GM23338 (cell line): ENCODE data around the gene BCAR3. TPM values are rescaled to one million over a fixed set of nuclear protein-coding genes. Genes with fewer than 3 reads are reported as not detected.
A peak's percentile ranks its signal among the peaks of the same experiment; 100 is the strongest.

Experiments
- ATAC-seq: fragments of 200-7000 bp; cut with Tn5 transposase; 3 replicates; pipeline ENCODE4 v1.9.1; 2020
- DNase-seq: peaks from one replicate; pipeline ENCODE4 v3.0.0-alpha.2; 2015; ENCODE audit warnings: low spot score
- H2AFZ ChIP-seq: fragments of 200-600 bp; sonication (generic); 2 replicates; pipeline ENCODE4 v1.8.0; 2016; ENCODE audit warnings: antibody characterized with exemption, mild to moderate bottlenecking, moderate library complexity
- H3F3A ChIP-seq: fragments of 200-600 bp; sonication (generic); replicated peaks from 2 replicates; pipeline ENCODE4 v1.8.0; 2017; ENCODE audit warnings: antibody characterized with exemption, mixed run types, low read depth
- H3K27ac ChIP-seq: fragments of 200-600 bp; sonication (generic); 2 replicates; pipeline ENCODE4 v1.6.1; 2016; ENCODE audit warnings: low read depth
- H3K27me3 ChIP-seq: fragments of 200-600 bp; sonication (generic); 2 replicates; pipeline ENCODE4 v1.8.0; 2016; ENCODE audit warnings: mild to moderate bottlenecking, mixed run types, moderate library complexity; ENCODE audit not compliant: insufficient read depth
- H3K36me3 ChIP-seq: fragments of 200-600 bp; sonication (generic); 2 replicates; pipeline ENCODE4 v1.8.0; 2016; ENCODE audit warnings: mild to moderate bottlenecking; ENCODE audit not compliant: insufficient read depth
- H3K4me1 ChIP-seq: fragments of 200-600 bp; sonication (generic); 2 replicates; pipeline ENCODE4 v1.8.0; 2016; ENCODE audit warnings: mild to moderate bottlenecking, moderate library complexity; ENCODE audit not compliant: insufficient read depth
- H3K4me2 ChIP-seq: fragments of 200-600 bp; sonication (generic); 2 replicates; pipeline ENCODE4 v1.7.1; 2017; ENCODE audit warnings: mixed run types
- H3K4me3 ChIP-seq: fragments of 200-600 bp; sonication (generic); 2 replicates; pipeline ENCODE4 v1.6.1; 2016; ENCODE audit warnings: mixed run types
- H3K79me2 ChIP-seq: fragments of 200-600 bp; sonication (generic); replicated peaks from 2 replicates; pipeline ENCODE4 v1.8.0; 2017; ENCODE audit warnings: mild to moderate bottlenecking; ENCODE audit not compliant: insufficient read depth
- H3K9me2 ChIP-seq: fragments of 200-600 bp; sonication (generic); 2 replicates; pipeline ENCODE4 v1.8.0; 2017; ENCODE audit not compliant: insufficient read depth
- H4K20me1 ChIP-seq: fragments of 200-600 bp; sonication (generic); replicated peaks from 2 replicates; pipeline ENCODE4 v1.8.0; 2017; ENCODE audit warnings: mild to moderate bottlenecking; ENCODE audit not compliant: insufficient read depth
- H3K27ac Mint-ChIP-seq: 2 replicates; pipeline ENCODE4 v1.8.0; 2020; ENCODE audit warnings: inconsistent platforms, mild to moderate bottlenecking, moderate library complexity, mixed read lengths
- H3K27me3 Mint-ChIP-seq: 3 replicates; pipeline ENCODE4 v1.8.0; 2022; ENCODE audit warnings: low read depth, mild to moderate bottlenecking, moderate library complexity, mixed read lengths, inconsistent platforms; ENCODE audit not compliant: insufficient read depth, poor library complexity
- H3K36me3 Mint-ChIP-seq: 3 replicates; pipeline ENCODE4 v1.8.0; 2021; ENCODE audit warnings: low read depth, mild to moderate bottlenecking, inconsistent platforms, moderate library complexity, mixed read lengths
- H3K4me1 Mint-ChIP-seq: 3 replicates; pipeline ENCODE4 v1.8.0; 2020; ENCODE audit warnings: mild to moderate bottlenecking, inconsistent platforms, mixed read lengths
- H3K4me3 Mint-ChIP-seq: 3 replicates; pipeline ENCODE4 v1.8.0; 2021; ENCODE audit warnings: moderate library complexity, mild to moderate bottlenecking, inconsistent platforms, mixed read lengths
- H3K9me3 Mint-ChIP-seq: 3 replicates; pipeline ENCODE4 v1.8.0; 2020; ENCODE audit warnings: moderate library complexity, mild to moderate bottlenecking, inconsistent platforms, mixed read lengths
- EZH2 ChIP-seq: fragments of 200-600 bp; sonication (generic); IDR thresholded peaks from one replicate; pipeline ENCODE4 v1.8.0; 2017; ENCODE audit warnings: antibody characterized with exemption, mild to moderate bottlenecking, low read depth; ENCODE audit not compliant: unreplicated experiment
- EZH2phosphoT487 ChIP-seq: fragments of 200-600 bp; sonication (generic); IDR thresholded peaks from one replicate; pipeline ENCODE4 v1.8.1; 2018; ENCODE audit warnings: antibody characterized with exemption; ENCODE audit not compliant: unreplicated experiment
- STAT1 ChIP-seq: IDR thresholded peaks from one replicate; pipeline ENCODE4 v1.6.1; 2016; ENCODE audit warnings: antibody characterized with exemption; ENCODE audit not compliant: unreplicated experiment
- ZNF331 ChIP-seq: fragments of 250-450 bp; sonication (Bioruptor Pico); IDR thresholded peaks from 2 replicates; pipeline ENCODE4 v1.5.0; 2020; ENCODE audit warnings: low read depth, mild to moderate bottlenecking, moderate library complexity
- polyA plus RNA-seq: library from polyadenylated mRNA; unstranded; fragments of >200 nt; fragmentation: Nextera tagmentation; extraction: Ambion mirVana; gene quantifications from 2 replicates; pipeline ENCODE4 v1.2.1, GENCODE V29; 2016
- total RNA-seq: library from RNA; depleted of rRNA; stranded (reverse); fragments of >200 nt; shearing (Covaris generic); gene quantifications from 2 replicates; pipeline ENCODE4 v1.2.3, GENCODE V29; 2014
- TF ChIP-seq, protein P1 (sequence below): IDR thresholded peaks from one replicate; pipeline ENCODE4 v1.6.1; 2018; ENCODE audit warnings: antibody characterized with exemption; ENCODE audit not compliant: unreplicated experiment
- TF ChIP-seq, protein P2 (sequence below): fragments of 250-450 bp; sonication (Bioruptor Pico); IDR thresholded peaks from 2 replicates; pipeline ENCODE4 v1.5.0; 2020; ENCODE audit warnings: mild to moderate bottlenecking, moderate library complexity

Gene BCAR3
- total and polyA plus RNA-seq, 2 experiments from 2014 or later = 5.5 to 9.7 TPM

GRCh38 chr1:93662481-93663207 lies 19.0 kb downstream of the BCAR3 start:
- Histone ChIP-seq H3K27ac (peak overlapping the region; percentile 6; the same call in 1 of the 2 replicates), H2AFZ (no peak overlapping the region), H3K27me3 (no peaks in the 10 kb centered on the region), H3K4me1 (peaks cover 33% of the 10 kb centered on the region), H3K36me3 (no peaks in the 10 kb centered on the region), H3K79me2 (peaks cover 7% of the 10 kb centered on the region), H3K9me2 (no peaks in the 10 kb centered on the region), H4K20me1 (no peaks in the 10 kb centered on the region), H3K4me3 (no peak overlapping the region), H3F3A (no peaks in the 10 kb centered on the region), H3K4me2 (no peak overlapping the region)
- H3K27me3 Mint-ChIP-seq = peaks cover 11% of the 10 kb centered on the region
- H3K27ac Mint-ChIP-seq = peak overlapping the region; percentile 80
- H3K36me3 Mint-ChIP-seq = peaks cover 22% of the 10 kb centered on the region
- peaks cover 45% of the 10 kb centered on the region for H3K4me1 Mint-ChIP-seq
- ATAC-seq = no peak
- no peak for DNase-seq
- TF ChIP-seq ZNF331 (CRISPR knock-in tag) = no peak
- TF ChIP-seq, protein P1, sequence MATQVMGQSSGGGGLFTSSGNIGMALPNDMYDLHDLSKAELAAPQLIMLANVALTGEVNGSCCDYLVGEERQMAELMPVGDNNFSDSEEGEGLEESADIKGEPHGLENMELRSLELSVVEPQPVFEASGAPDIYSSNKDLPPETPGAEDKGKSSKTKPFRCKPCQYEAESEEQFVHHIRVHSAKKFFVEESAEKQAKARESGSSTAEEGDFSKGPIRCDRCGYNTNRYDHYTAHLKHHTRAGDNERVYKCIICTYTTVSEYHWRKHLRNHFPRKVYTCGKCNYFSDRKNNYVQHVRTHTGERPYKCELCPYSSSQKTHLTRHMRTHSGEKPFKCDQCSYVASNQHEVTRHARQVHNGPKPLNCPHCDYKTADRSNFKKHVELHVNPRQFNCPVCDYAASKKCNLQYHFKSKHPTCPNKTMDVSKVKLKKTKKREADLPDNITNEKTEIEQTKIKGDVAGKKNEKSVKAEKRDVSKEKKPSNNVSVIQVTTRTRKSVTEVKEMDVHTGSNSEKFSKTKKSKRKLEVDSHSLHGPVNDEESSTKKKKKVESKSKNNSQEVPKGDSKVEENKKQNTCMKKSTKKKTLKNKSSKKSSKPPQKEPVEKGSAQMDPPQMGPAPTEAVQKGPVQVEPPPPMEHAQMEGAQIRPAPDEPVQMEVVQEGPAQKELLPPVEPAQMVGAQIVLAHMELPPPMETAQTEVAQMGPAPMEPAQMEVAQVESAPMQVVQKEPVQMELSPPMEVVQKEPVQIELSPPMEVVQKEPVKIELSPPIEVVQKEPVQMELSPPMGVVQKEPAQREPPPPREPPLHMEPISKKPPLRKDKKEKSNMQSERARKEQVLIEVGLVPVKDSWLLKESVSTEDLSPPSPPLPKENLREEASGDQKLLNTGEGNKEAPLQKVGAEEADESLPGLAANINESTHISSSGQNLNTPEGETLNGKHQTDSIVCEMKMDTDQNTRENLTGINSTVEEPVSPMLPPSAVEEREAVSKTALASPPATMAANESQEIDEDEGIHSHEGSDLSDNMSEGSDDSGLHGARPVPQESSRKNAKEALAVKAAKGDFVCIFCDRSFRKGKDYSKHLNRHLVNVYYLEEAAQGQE = no peak
- TF ChIP-seq, protein P2, sequence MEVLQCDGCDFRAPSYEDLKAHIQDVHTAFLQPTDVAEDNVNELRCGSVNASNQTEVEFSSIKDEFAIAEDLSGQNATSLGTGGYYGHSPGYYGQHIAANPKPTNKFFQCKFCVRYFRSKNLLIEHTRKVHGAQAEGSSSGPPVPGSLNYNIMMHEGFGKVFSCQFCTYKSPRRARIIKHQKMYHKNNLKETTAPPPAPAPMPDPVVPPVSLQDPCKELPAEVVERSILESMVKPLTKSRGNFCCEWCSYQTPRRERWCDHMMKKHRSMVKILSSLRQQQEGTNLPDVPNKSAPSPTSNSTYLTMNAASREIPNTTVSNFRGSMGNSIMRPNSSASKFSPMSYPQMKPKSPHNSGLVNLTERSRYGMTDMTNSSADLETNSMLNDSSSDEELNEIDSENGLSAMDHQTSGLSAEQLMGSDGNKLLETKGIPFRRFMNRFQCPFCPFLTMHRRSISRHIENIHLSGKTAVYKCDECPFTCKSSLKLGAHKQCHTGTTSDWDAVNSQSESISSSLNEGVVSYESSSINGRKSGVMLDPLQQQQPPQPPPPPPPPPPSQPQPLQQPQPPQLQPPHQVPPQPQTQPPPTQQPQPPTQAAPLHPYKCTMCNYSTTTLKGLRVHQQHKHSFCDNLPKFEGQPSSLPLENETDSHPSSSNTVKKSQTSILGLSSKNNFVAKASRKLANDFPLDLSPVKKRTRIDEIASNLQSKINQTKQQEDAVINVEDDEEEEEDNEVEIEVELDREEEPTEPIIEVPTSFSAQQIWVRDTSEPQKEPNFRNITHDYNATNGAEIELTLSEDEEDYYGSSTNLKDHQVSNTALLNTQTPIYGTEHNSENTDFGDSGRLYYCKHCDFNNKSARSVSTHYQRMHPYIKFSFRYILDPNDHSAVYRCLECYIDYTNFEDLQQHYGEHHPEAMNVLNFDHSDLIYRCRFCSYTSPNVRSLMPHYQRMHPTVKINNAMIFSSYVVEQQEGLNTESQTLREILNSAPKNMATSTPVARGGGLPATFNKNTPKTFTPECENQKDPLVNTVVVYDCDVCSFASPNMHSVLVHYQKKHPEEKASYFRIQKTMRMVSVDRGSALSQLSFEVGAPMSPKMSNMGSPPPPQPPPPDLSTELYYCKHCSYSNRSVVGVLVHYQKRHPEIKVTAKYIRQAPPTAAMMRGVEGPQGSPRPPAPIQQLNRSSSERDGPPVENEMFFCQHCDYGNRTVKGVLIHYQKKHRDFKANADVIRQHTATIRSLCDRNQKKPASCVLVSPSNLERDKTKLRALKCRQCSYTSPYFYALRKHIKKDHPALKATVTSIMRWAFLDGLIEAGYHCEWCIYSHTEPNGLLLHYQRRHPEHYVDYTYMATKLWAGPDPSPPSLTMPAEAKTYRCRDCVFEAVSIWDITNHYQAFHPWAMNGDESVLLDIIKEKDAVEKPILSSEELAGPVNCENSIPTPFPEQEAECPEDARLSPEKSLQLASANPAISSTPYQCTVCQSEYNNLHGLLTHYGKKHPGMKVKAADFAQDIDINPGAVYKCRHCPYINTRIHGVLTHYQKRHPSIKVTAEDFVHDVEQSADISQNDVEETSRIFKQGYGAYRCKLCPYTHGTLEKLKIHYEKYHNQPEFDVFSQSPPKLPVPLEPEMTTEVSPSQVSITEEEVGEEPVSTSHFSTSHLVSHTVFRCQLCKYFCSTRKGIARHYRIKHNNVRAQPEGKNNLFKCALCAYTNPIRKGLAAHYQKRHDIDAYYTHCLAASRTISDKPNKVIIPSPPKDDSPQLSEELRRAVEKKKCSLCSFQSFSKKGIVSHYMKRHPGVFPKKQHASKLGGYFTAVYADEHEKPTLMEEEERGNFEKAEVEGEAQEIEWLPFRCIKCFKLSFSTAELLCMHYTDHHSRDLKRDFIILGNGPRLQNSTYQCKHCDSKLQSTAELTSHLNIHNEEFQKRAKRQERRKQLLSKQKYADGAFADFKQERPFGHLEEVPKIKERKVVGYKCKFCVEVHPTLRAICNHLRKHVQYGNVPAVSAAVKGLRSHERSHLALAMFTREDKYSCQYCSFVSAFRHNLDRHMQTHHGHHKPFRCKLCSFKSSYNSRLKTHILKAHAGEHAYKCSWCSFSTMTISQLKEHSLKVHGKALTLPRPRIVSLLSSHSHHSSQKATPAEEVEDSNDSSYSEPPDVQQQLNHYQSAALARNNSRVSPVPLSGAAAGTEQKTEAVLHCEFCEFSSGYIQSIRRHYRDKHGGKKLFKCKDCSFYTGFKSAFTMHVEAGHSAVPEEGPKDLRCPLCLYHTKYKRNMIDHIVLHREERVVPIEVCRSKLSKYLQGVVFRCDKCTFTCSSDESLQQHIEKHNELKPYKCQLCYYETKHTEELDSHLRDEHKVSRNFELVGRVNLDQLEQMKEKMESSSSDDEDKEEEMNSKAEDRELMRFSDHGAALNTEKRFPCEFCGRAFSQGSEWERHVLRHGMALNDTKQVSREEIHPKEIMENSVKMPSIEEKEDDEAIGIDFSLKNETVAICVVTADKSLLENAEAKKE (CRISPR knock-in tag) = no peak
- TF ChIP-seq EZH2 = no peak
- no peak for TF ChIP-seq STAT1
- no peak for TF ChIP-seq EZH2phosphoT487
- peaks cover 5% of the 10 kb centered on the region; the same call in 2 of the 3 replicates for H3K9me3 Mint-ChIP-seq
- no peak overlapping the region for H3K4me3 Mint-ChIP-seq
